GM21723 (cell line): ENCODE results near the gene PIK3R6.
A peak's percentile ranks its signal among the peaks of the same experiment; 100 is the strongest.

Experiments
- ATAC-seq: cut with Tn5 transposase; IDR thresholded peaks from one replicate; pipeline ENCODE4 v1.9.1; 2021; ENCODE audit warnings: mild to moderate bottlenecking, moderate library complexity; ENCODE audit not compliant: unreplicated experiment

Gene PIK3R6

GRCh38 chr17:8867361-8867981, at the start of gene PIK3R6:
Gene PIK3R6, minus strand, starts transcription at chr17:8867674. Its CDS starts 17,880 bp downstream, at chr17:8849794.
- ATAC-seq: peak; percentile 43

- no peak for ATAC-seq
Measured at GRCh38 chr17:8916466-8916865, 49.0 kb upstream of the PIK3R6 start.

GRCh38 chr17:8914554-8914953, 47.1 kb upstream of the PIK3R6 start:
- ATAC-seq: no peak

GRCh38 chr17:8913879-8914278, 46.4 kb upstream of the PIK3R6 start:
- ATAC-seq: no peak

- ATAC-seq: no peak
Measured at GRCh38 chr17:8913091-8913490, 45.6 kb upstream of the PIK3R6 start.

- no peak for ATAC-seq
Measured at GRCh38 chr17:8912084-8912981, 44.9 kb upstream of the PIK3R6 start.

- ATAC-seq: no peak
Measured at GRCh38 chr17:8910969-8911604, 43.6 kb upstream of the PIK3R6 start.

GRCh38 chr17:8909586-8910270, 42.3 kb upstream of the PIK3R6 start:
- ATAC-seq: no peak

GRCh38 chr17:8905331-8905730, 37.9 kb upstream of the PIK3R6 start:
- ATAC-seq: no peak

GRCh38 chr17:8904686-8905085, 37.2 kb upstream of the PIK3R6 start:
- ATAC-seq: no peak

GRCh38 chr17:8904201-8904600, 36.7 kb upstream of the PIK3R6 start:
- ATAC-seq: no peak

- no peak for ATAC-seq
Measured at GRCh38 chr17:8900626-8901585, 33.4 kb upstream of the PIK3R6 start.

- ATAC-seq: no peak
Measured at GRCh38 chr17:8900207-8900606, 32.7 kb upstream of the PIK3R6 start.

- no peak for ATAC-seq
Measured at GRCh38 chr17:8898636-8899035, 31.2 kb upstream of the PIK3R6 start.

- ATAC-seq: no peak
Measured at GRCh38 chr17:8898126-8898525, 30.7 kb upstream of the PIK3R6 start.

- ATAC-seq: no peak
Measured at GRCh38 chr17:8896641-8897635, 29.5 kb upstream of the PIK3R6 start.

GRCh38 chr17:8896087-8896486, 28.6 kb upstream of the PIK3R6 start:
- no peak for ATAC-seq

GRCh38 chr17:8894673-8895578, 27.5 kb upstream of the PIK3R6 start:
- no peak for ATAC-seq
